ENCODE results near the gene SLC5A2. TPM values are rescaled to one million over a fixed set of nuclear protein-coding genes. Genes with fewer than 3 reads are reported as not detected.
"Not testable (repeated sequence)": the region's sequence is repeated elsewhere in the genome, so short reads cannot be mapped to it uniquely, and the experiment has no call there.

Gene SLC5A2
- total RNA-seq, 3 donors from 2014 or later, result not detected

DNA sequence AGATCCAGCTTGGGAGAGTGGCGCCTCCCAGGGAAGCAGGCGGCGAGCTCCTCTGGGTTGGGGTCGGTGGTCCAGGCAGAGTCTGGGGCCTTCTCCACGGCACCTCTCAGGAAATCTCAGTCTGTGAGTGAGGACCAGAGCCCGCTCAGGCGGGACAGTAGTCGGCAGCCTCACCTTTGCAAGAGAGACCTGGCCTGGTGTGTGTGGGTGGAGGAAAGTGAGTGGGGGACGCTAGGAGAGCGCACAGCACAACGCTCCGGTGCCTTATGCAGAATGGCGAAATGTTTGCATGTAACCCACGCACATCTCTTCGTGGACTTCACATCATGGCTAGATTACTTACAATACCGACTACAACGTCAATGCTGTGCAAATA, 47.0 kb downstream of the SLC5A2 start:
- ATAC-seq, result no peak
- Mint-ChIP-seq H3K36me3 (ENCODE audit: insufficient read depth) (no peaks in the 10 kb centered on the region), H3K27me3 (ENCODE audit: low read depth) (peaks cover 31% of the 10 kb centered on the region), H3K9me3 (no peaks in the 10 kb centered on the region), H3K4me1 (ENCODE audit: low read depth) (peaks cover 16% of the 10 kb centered on the region), H3K4me3 (no peak overlapping the region)
- DNase-seq, result no peak

DNA sequence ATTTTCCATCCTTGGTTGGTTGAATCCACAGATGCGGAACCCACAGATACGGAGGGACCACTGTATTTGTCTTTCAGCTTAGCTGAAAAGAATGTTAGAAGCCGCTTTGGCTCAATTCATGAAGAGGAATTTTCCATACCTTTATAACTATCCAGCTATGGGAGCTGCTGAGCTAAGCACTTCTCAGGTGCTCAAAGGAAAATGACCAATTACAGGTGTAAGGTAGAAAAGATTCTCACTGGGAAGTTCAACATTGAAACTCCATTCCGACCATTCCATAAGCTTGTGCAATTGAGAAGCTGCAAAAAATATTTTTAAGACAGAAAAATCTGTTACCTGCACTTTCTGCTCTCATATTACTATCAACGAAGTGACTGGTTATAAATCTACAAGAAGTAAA, 47.5 kb downstream of the SLC5A2 start:
- peaks cover 31% of the 10 kb centered on the region for H3K27me3 Mint-ChIP-seq (ENCODE audit: low read depth)

DNA sequence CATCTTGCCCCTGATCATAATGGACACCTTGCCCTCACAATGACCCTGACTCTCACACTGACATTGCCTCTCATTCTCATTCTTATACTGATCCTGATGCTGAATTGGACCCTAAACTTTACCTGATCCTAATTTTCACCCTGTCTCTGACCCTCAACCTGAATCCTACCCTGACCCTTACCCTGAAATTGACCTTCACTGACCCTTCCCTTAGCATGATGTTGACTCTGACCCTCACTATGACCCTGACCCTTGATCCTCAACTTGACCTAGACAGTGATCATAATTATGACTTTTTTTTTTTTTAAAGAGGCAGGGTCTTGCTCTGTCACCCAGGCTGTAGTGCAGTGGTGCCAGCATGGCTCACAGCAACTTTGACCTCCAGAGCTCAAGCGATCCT, 48.2 kb downstream of the SLC5A2 start:
- Mint-ChIP-seq H3K9me3 (no peaks in the 10 kb centered on the region), H3K36me3 (ENCODE audit: insufficient read depth) (no peaks in the 10 kb centered on the region), H3K4me3 (no peak overlapping the region), H3K27me3 (ENCODE audit: low read depth) (peaks cover 36% of the 10 kb centered on the region), H3K4me1 (ENCODE audit: low read depth) (peaks cover 16% of the 10 kb centered on the region)
- DNase-seq, result no peak
- no peak for ATAC-seq

More for the DNA sequence above, 47.5 kb downstream of the SLC5A2 start:
- H3K36me3 Mint-ChIP-seq (ENCODE audit: insufficient read depth), result no peaks in the 10 kb centered on the region
- no peak for ATAC-seq
- H3K9me3 Mint-ChIP-seq, result no peaks in the 10 kb centered on the region
- H3K4me3 Mint-ChIP-seq, result no peak overlapping the region
- DNase-seq, result no peak
- H3K4me1 Mint-ChIP-seq (ENCODE audit: low read depth), result peaks cover 16% of the 10 kb centered on the region

DNA sequence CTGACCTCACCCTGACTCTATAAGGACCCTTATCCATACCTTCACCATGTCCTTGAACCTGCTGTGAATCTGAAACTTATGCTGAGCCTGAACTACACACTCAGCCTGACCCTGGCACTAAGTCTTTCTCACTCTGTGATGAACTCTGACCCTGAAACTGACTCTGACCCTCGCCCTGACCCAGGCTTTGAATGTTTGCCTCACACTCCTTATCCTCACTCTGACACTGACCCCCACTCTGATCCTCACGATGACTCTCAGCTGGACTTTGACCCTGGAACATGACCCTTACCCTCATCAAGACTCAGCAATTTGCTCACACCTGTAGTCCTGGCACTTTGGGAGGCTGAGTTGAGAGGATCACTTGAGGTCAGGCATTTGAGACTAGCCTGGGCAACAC, 49.2 kb downstream of the SLC5A2 start:
- Mint-ChIP-seq H3K27me3 (ENCODE audit: low read depth) (peaks cover 39% of the 10 kb centered on the region), H3K4me3 (no peak overlapping the region), H3K4me1 (ENCODE audit: low read depth) (peaks cover 16% of the 10 kb centered on the region), H3K9me3 (no peaks in the 10 kb centered on the region), H3K36me3 (ENCODE audit: insufficient read depth) (no peaks in the 10 kb centered on the region)
- ATAC-seq (no peak), DNase-seq (no peak)

DNA sequence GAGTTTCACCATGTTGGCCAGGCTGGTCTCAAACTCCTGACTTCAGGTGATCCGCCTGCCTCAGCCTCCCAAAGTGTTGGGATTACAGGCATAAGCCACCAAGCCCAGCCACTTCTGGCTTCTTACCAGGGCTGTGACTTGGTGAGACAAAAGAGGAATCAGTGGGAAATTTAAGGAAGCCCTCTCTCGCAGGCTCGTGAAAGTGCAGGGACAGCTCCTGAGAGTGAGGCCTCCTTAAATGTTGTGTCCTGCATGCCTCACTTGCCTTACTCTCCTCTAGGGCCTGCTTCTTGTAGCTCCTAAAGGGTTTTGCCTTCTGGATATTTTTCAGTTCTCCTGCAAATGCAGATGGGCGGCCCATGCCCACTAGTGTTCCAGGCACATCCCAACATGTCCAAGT, 50.0 kb downstream of the SLC5A2 start:
- Mint-ChIP-seq H3K4me3 (no peak overlapping the region), H3K9me3 (no peaks in the 10 kb centered on the region), H3K27me3 (ENCODE audit: low read depth) (peaks cover 39% of the 10 kb centered on the region), H3K4me1 (ENCODE audit: low read depth) (peaks cover 16% of the 10 kb centered on the region), H3K36me3 (ENCODE audit: insufficient read depth) (no peaks in the 10 kb centered on the region)
- no peak for ATAC-seq
- DNase-seq, result no peak

DNA sequence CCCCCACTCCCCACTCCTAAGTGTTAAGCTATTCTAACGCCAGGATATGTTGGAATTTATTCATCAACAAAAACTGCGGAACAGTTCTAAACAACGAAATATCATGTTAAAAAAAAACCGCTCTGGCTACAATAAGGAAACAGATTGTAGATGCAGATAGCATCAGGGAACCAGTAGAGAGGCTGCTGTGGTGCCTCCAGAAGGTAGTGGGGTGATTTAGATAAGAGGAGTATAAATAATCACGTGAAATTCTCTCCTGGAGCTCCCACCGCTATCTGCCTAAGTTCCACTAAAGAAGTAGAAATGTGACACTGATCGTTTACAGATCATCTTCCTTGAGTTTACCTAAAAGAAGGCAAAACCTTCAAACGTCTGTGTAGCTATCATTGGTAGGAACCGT, 52.8 kb downstream of the SLC5A2 start:
- no peak overlapping the region for H3K4me3 Mint-ChIP-seq
- DNase-seq (no peak), ATAC-seq (no peak)
- H3K9me3 Mint-ChIP-seq, result peaks cover 5% of the 10 kb centered on the region
- no peaks in the 10 kb centered on the region for H3K36me3 Mint-ChIP-seq (ENCODE audit: insufficient read depth)
- peaks cover 43% of the 10 kb centered on the region for H3K27me3 Mint-ChIP-seq (ENCODE audit: low read depth)
- H3K4me1 Mint-ChIP-seq (ENCODE audit: low read depth), result peaks cover 6% of the 10 kb centered on the region

DNA sequence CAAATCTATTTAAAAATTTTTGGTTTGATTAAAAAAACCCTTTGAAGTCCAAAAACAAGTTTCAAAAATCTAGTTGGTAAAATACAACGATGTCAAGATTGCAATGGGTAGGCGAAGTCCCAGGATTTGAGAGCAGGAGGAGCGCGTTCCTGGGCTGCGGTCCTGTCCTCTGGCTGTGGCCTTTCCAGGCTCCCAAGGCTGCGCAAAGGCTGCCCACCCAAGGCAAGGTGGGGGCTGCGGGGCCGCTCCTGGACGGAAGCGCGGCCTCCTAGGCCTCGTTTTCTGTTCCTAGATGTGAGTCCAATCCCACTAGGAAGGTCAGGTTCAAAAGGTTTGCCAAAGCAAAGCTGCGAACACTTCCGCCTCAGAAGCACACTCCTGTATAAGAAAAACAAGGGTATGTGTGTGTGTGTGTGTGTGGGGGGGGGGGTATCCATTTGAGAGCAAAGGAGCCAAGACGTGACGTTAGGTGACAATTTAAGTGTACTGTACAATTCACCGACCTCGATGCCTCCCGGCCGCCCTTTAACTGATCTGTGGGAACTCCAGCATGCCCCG, 54.0 kb downstream of the SLC5A2 start:
- Mint-ChIP-seq H3K27me3 (ENCODE audit: low read depth) (peaks cover 43% of the 10 kb centered on the region), H3K9me3 (peaks cover 5% of the 10 kb centered on the region), H3K4me3 (no peak overlapping the region), H3K4me1 (ENCODE audit: low read depth) (peaks cover 6% of the 10 kb centered on the region), H3K36me3 (ENCODE audit: insufficient read depth) (no peaks in the 10 kb centered on the region)
- DNase-seq (no peak), ATAC-seq (no peak)

DNA sequence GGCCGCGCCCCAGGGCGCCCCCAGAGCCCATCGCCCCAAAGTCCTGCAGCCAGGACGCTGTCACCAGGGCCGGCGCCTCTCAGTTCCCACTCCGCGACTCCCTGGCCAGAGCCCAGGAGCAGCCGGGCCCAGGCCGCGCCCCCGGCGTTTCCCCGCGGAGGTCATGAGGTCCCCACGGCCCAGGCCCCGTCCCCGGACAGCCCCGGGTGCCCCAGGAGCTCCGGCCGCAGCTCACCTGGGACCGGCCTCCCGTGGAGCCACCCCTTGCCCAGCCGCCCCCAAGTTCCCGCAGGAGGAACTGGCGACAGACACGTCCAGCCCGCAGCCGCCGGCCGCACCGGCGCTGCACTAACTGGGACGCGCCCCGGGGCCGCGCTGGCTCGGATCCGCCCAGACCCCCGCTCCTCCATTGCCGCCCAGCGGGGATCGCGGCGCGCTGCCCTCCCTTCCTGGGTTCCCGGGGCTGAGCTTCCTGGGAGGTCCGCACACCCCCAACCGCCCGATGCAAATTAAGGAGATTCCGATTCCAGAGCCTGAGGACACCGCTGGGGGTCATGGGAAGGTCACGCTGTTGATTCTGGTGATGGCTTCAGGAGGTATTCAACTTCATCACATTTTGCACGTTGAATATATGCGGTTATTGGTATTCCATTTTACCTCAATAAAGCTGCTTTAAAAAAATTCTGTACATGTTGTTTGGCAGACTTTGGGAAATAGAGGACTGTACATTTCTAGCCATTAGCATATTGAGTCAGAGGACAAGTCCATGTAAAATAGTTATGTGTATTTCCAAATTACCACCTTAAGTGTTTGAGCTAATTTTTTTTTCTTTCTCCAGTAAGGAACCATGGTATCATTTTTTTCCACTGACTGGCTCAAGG, 54.7 kb downstream of the SLC5A2 start:
- H3K27me3 Mint-ChIP-seq (ENCODE audit: low read depth), result peaks cover 43% of the 10 kb centered on the region
- H3K9me3 Mint-ChIP-seq, result peaks cover 10% of the 10 kb centered on the region
- no peak overlapping the region for H3K4me3 Mint-ChIP-seq
- no peaks in the 10 kb centered on the region for H3K36me3 Mint-ChIP-seq (ENCODE audit: insufficient read depth)
- DNase-seq (no peak), ATAC-seq (peak; percentile 43 to 46)
- peaks cover 6% of the 10 kb centered on the region for H3K4me1 Mint-ChIP-seq (ENCODE audit: low read depth)

DNA sequence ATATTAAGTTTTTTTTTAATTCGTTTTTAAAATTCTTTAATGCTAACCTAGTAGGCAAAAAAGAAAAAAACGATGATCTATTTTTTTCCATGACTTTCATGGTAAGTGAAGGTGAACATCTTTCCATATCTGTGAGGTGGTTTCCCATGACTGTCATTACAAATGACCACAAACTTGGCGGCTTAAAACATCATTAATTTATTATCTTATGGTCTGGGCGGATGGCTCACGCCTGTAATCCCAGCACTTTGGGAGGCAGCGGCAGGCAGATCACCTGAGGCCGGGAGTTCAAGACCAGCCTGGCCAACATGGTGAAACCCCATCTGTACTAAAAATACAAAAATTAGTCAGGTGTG, 55.3 kb downstream of the SLC5A2 start:
- H3K4me1 Mint-ChIP-seq (ENCODE audit: low read depth); H3K36me3 Mint-ChIP-seq (ENCODE audit: insufficient read depth); ATAC-seq; H3K4me3 Mint-ChIP-seq; DNase-seq: not testable (repeated sequence)
- peaks cover 10% of the 10 kb centered on the region for H3K9me3 Mint-ChIP-seq
- H3K27me3 Mint-ChIP-seq (ENCODE audit: low read depth), result peaks cover 39% of the 10 kb centered on the region

DNA sequence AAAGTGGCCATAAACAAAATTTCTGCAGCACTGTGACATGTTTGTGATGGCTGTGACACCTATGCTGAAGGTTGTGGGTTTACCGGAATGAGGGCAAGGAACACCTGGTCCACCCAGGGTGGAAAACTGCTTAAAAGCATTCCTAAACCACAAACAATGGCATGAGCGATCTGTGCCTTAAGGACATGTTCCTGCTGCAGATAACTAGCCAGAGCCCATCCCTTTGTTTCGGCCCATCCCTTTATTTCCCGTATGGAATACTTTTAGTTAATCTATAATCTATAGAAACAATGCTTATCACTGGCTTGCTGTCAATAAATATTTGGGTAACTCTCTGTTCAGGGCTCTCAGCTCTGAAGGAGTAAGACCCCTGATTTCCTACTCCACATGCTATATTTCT, 56.8 kb downstream of the SLC5A2 start:
- not testable (repeated sequence) for DNase-seq; H3K36me3 Mint-ChIP-seq (ENCODE audit: insufficient read depth); H3K4me3 Mint-ChIP-seq; H3K4me1 Mint-ChIP-seq (ENCODE audit: low read depth); ATAC-seq
- peaks cover 34% of the 10 kb centered on the region for H3K27me3 Mint-ChIP-seq (ENCODE audit: low read depth)
- H3K9me3 Mint-ChIP-seq, result peaks cover 14% of the 10 kb centered on the region

Other genes with a start within 250 kb of the SLC5A2 start
- 1 to 10 TPM in 1 of 3 donors, under 1 TPM in 2; 0.90 to 1.8 (median 0.99) TPM for gene ITGAM, start 223.1 kb upstream of the SLC5A2 start, total RNA-seq
- gene ITGAX, start 127.9 kb upstream of the SLC5A2 start, total RNA-seq, result 1 to 10 TPM in 2 of 3 donors, under 1 TPM in 1; 0.89 to 2.3 (median 2.2) TPM
- gene ITGAD, start 89.8 kb upstream of the SLC5A2 start, total RNA-seq, result under 1 TPM in 1 of 3 donors, not detected in 2; 0.16 TPM
- gene COX6A2, start 54.8 kb upstream of the SLC5A2 start, total RNA-seq, result not detected
- under 1 TPM in 2 of 3 donors, not detected in 1; 0.16 to 0.27 TPM for gene ZNF843, start 40.3 kb upstream of the SLC5A2 start, total RNA-seq
- gene ARMC5, start 23.6 kb upstream of the SLC5A2 start, total RNA-seq, result 10 to 100 TPM; 18.4 to 18.9 (median 18.7) TPM
- under 1 TPM in 2 of 3 donors, not detected in 1; 0.30 to 0.34 TPM for gene TGFB1I1, start 11.0 kb upstream of the SLC5A2 start, total RNA-seq
- 10 to 100 TPM; 43.9 to 49.1 (median 45.9) TPM for gene RUSF1, start 25.3 kb downstream of the SLC5A2 start, total RNA-seq
- gene AHSP, start 44.8 kb downstream of the SLC5A2 start, total RNA-seq, result not detected

Data from activated T-cell treated with anti-CD3 and anti-CD28 coated beads, Interleukin-2, amount 50 U/mL, for 4 hours (primary cell).